Ascending aorta (tissue), 2 donors: ENCODE results near the gene PARL. TPM values are rescaled to one million over a fixed set of nuclear protein-coding genes. Genes with fewer than 3 reads are reported as not detected.

Experiments used
- DNase-seq, 2 donors: peaks; one replicate each; pipeline ENCODE4 v3.0.0-alpha.2; 2019; ENCODE audit warnings: low spot score in 2 of 2
- H3K27ac ChIP-seq, 2 donors: fragments of 200-600 bp; sonication (generic); one replicate each; pipeline ENCODE4 v1.5.1; 2016 to 2017; ENCODE audit warnings: mild to moderate bottlenecking in 1 of 2
- H3K27me3 ChIP-seq: fragments of 200-600 bp; sonication (generic); one replicate; pipeline ENCODE4 v1.5.1; 2017
- H3K36me3 ChIP-seq, 2 donors: fragments of 200-600 bp; sonication (generic); one replicate each; pipeline ENCODE4 v1.5.1; 2016
- H3K4me1 ChIP-seq, 2 donors: fragments of 200-600 bp; sonication (generic); one replicate each; pipeline ENCODE4 v1.5.1; 2016 to 2017; ENCODE audit warnings: mild to moderate bottlenecking in 1 of 2
- H3K4me3 ChIP-seq, 2 donors: fragments of 200-600 bp; sonication (generic); one replicate each; pipeline ENCODE4 v1.5.1; 2016 to 2017; ENCODE audit warnings: mild to moderate bottlenecking in 1 of 2
- H3K9me3 ChIP-seq, 2 donors: fragments of 200-600 bp; sonication (generic); one replicate each; pipeline ENCODE4 v1.5.1; 2016
- intact Hi-C: fragments of 100-400 bp; cut with DNase I; formaldehyde crosslinking; loops from one replicate; pipeline ENCODE4 v1.15.1; 2023
- total RNA-seq: library from RNA; depleted of rRNA; stranded (reverse); fragments of >200 nt; gene quantifications from one replicate; pipeline ENCODE4 v1.1.0, GENCODE V29; 2016
- TF ChIP-seq, protein P1 (sequence below), 3 experiments: fragments of 200-600 bp in 2 of 3; fragments of 450-650 bp in 1 of 3; sonication (generic) in 2 of 3; IDR thresholded peaks; one replicate each; pipeline ENCODE4 v1.5.1; 2016 to 2019; ENCODE audit warnings: antibody characterized with exemption in 3 of 3, mild to moderate bottlenecking in 1 of 3, moderate library complexity in 1 of 3

PARL gene
- total RNA-seq, 1 donor from 2014 or later: 14.3 TPM

- TF ChIP-seq, protein P1, sequence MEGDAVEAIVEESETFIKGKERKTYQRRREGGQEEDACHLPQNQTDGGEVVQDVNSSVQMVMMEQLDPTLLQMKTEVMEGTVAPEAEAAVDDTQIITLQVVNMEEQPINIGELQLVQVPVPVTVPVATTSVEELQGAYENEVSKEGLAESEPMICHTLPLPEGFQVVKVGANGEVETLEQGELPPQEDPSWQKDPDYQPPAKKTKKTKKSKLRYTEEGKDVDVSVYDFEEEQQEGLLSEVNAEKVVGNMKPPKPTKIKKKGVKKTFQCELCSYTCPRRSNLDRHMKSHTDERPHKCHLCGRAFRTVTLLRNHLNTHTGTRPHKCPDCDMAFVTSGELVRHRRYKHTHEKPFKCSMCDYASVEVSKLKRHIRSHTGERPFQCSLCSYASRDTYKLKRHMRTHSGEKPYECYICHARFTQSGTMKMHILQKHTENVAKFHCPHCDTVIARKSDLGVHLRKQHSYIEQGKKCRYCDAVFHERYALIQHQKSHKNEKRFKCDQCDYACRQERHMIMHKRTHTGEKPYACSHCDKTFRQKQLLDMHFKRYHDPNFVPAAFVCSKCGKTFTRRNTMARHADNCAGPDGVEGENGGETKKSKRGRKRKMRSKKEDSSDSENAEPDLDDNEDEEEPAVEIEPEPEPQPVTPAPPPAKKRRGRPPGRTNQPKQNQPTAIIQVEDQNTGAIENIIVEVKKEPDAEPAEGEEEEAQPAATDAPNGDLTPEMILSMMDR (IDR thresholded peaks at IDR 0.05): no peak
- H3K4me3 ChIP-seq: no peak overlapping the region
- no peaks in the 10 kb centered on the region for H3K4me1 ChIP-seq
- H3K9me3 ChIP-seq: no peaks in the 10 kb centered on the region
- H3K27me3 ChIP-seq: no peaks in the 10 kb centered on the region
- no peak overlapping the region for H3K27ac ChIP-seq
- intact Hi-C loops: no loop called here
- peaks cover 90 to 94% of the 10 kb centered on the region in 2 donors for H3K36me3 ChIP-seq
- no peak for DNase-seq
Measured at GRCh38 chr3:183807209-183807728, 77.4 kb downstream of the PARL start.

GRCh38 chr3:183802989-183803388 is 81.7 kb downstream of the PARL start:
- H3K4me3 ChIP-seq: no peak overlapping the region
- DNase-seq: no peak
- H3K27ac ChIP-seq: no peak overlapping the region
- H3K4me1 ChIP-seq: no peaks in the 10 kb centered on the region
- H3K27me3 ChIP-seq: no peaks in the 10 kb centered on the region
- H3K36me3 ChIP-seq: peaks cover 86 to 95% of the 10 kb centered on the region in 2 donors
- no peaks in the 10 kb centered on the region for H3K9me3 ChIP-seq
- TF ChIP-seq, protein P1 (IDR thresholded peaks at IDR 0.05): no peak
- intact Hi-C loops: no loop called here

- Histone ChIP-seq H3K4me3 (no peak overlapping the region), H3K36me3 (peaks cover 78 to 88% of the 10 kb centered on the region in 2 donors), H3K9me3 (no peaks in the 10 kb centered on the region), H3K27ac (no peak overlapping the region), H3K27me3 (no peaks in the 10 kb centered on the region), H3K4me1 (no peaks in the 10 kb centered on the region)
- no peak for DNase-seq
- TF ChIP-seq, protein P1 (IDR thresholded peaks at IDR 0.05): no peak
- intact Hi-C loops: no loop called here
Measured at GRCh38 chr3:183801601-183802000, 83.1 kb downstream of the PARL start.

DNA sequence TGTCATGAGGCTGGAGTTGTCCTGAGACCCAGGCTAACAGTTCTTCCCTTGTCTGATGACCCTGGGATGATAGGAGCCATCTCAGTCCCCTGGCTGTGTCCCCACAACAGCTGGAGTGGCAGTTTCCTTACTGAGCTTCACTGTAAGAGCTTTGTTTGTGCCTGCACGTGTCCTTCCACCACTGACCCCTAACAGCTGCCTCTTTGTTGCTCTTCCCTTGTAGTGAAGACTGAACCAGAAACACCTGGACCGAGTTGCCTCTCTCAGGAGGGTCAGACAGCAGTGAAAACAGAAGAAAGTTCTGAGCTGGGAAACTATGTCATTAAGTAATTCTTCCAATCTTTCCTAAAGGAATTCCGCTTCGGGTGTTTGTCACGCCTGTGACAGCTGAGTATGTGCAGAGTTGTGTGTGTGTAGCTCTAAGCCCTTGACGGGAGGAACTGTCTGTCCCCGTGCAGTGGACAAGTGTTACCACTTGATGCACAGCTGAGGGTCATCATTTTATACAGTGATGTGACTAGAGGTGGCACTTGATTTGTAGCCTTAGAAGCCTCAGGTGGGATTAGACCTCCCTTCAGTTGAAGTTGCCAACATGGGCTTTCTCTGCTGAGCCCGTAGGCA is 84.3 kb downstream of the PARL start:
- H3K4me1 ChIP-seq: no peaks in the 10 kb centered on the region
- TF ChIP-seq, protein P1 (IDR thresholded peaks at IDR 0.05): no peak
- no peak overlapping the region for H3K4me3 ChIP-seq
- H3K36me3 ChIP-seq: peaks cover 69 to 75% of the 10 kb centered on the region in 2 donors
- no peaks in the 10 kb centered on the region for H3K27me3 ChIP-seq
- H3K9me3 ChIP-seq: no peaks in the 10 kb centered on the region
- intact Hi-C loops: no loop called here
- H3K27ac ChIP-seq: no peak overlapping the region
- no peak for DNase-seq

DNA sequence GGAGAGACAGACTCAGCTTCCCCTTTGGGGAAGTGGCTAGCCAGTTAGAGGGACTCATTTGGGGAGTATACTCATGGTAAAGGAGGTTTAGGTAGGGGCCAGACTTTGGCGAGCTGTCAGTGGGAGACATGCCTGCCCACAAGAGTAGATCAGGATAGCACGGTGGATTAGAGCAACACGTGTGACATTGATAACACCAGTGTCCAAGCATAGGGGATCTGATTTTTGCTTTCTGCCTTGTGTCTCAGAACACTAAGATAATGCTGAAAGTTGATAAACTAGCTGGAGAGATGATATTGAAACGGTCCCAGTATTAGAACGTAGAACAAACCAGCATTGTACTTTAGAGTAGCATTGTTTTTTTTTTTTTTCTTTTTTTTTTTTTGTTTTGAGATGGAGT is 85.2 kb downstream of the PARL start:
- Histone ChIP-seq H3K9me3 (no peaks in the 10 kb centered on the region), H3K4me1 (no peaks in the 10 kb centered on the region), H3K27me3 (no peaks in the 10 kb centered on the region), H3K4me3 (no peak overlapping the region), H3K36me3 (peaks cover 61 to 66% of the 10 kb centered on the region in 2 donors), H3K27ac (no peak overlapping the region)
- TF ChIP-seq, protein P1 (IDR thresholded peaks at IDR 0.05): no peak
- no peak for DNase-seq
- intact Hi-C loops: no loop called here
